ENCODE measurements around the gene FBXW8.

Gene FBXW8

GRCh38 chr12:117037289-117038022 lies 126.7 kb downstream of the FBXW8 start:
- no peak overlapping the region for H3K4me2 ChIP-seq (ENCODE audit: low read length)
- no peak overlapping the region for H3K27ac ChIP-seq (ENCODE audit: low read depth, low read length)
- peaks cover 13% of the 10 kb centered on the region for H3K27me3 ChIP-seq (ENCODE audit: control insufficient read depth, low read length)
- no peaks in the 10 kb centered on the region for H3K9me2 ChIP-seq (replicated peaks; ENCODE audit: control insufficient read depth, low read length)
- peaks cover 5% of the 10 kb centered on the region for H3K4me1 ChIP-seq (ENCODE audit: control insufficient read depth, low read length)
- TF ChIP-seq CTCF (IDR thresholded peaks at IDR 0.05; ENCODE audit: low read depth, low read length, poor library complexity, severe bottlenecking), result no peak
- no peak for TF ChIP-seq EZH2phosphoT487 (IDR thresholded peaks at IDR 0.05; ENCODE audit: borderline replicate concordance, low read length)
- H3K36me3 ChIP-seq (ENCODE audit: control insufficient read depth, low read length), result no peaks in the 10 kb centered on the region
- H4K20me1 ChIP-seq (ENCODE audit: control insufficient read depth, insufficient read depth, low read depth, low read length), result no peaks in the 10 kb centered on the region
- no peaks in the 10 kb centered on the region for H3F3A ChIP-seq (ENCODE audit: control insufficient read depth, insufficient read depth)
- no peaks in the 10 kb centered on the region for H3K79me2 ChIP-seq (ENCODE audit: control insufficient read depth, low read length)
- H3K4me3 ChIP-seq (ENCODE audit: low read length), result no peak overlapping the region
- H3K9me3 ChIP-seq (ENCODE audit: control insufficient read depth, insufficient read depth, low read length), result no peaks in the 10 kb centered on the region

- Histone ChIP-seq H3F3A (ENCODE audit: control insufficient read depth, insufficient read depth) (no peaks in the 10 kb centered on the region), H3K79me2 (ENCODE audit: control insufficient read depth, low read length) (no peaks in the 10 kb centered on the region), H3K4me2 (ENCODE audit: low read length) (no peak overlapping the region), H3K27me3 (ENCODE audit: control insufficient read depth, low read length) (peaks cover 7% of the 10 kb centered on the region; the same call in 1 of the 2 replicates), H3K9me3 (ENCODE audit: control insufficient read depth, insufficient read depth, low read length) (no peaks in the 10 kb centered on the region), H3K4me1 (ENCODE audit: control insufficient read depth, low read length) (no peaks in the 10 kb centered on the region; the same call in 1 of the 2 replicates), H4K20me1 (ENCODE audit: control insufficient read depth, insufficient read depth, low read depth, low read length) (no peaks in the 10 kb centered on the region), H3K4me3 (ENCODE audit: low read length) (no peak overlapping the region), H3K9me2 (replicated peaks; ENCODE audit: control insufficient read depth, low read length) (no peaks in the 10 kb centered on the region), H3K36me3 (ENCODE audit: control insufficient read depth, low read length) (no peaks in the 10 kb centered on the region), H3K27ac (ENCODE audit: low read depth, low read length) (no peak overlapping the region)
- no peak for TF ChIP-seq CTCF (IDR thresholded peaks at IDR 0.05; ENCODE audit: low read depth, low read length, poor library complexity, severe bottlenecking)
Measured at GRCh38 chr12:117038023-117038680, 127.4 kb downstream of the FBXW8 start.

GRCh38 chr12:117038919-117039318 lies 128.2 kb downstream of the FBXW8 start:
- Histone ChIP-seq H4K20me1 (ENCODE audit: control insufficient read depth, insufficient read depth, low read depth, low read length) (no peaks in the 10 kb centered on the region), H3K4me2 (ENCODE audit: low read length) (no peak overlapping the region), H3K4me1 (ENCODE audit: control insufficient read depth, low read length) (no peaks in the 10 kb centered on the region)

More at GRCh38 chr12:117038919-117039318, 128.2 kb downstream of the FBXW8 start:
- Histone ChIP-seq H3K9me3 (ENCODE audit: control insufficient read depth, insufficient read depth, low read length) (no peaks in the 10 kb centered on the region), H3K79me2 (ENCODE audit: control insufficient read depth, low read length) (no peaks in the 10 kb centered on the region), H3K4me3 (ENCODE audit: low read length) (no peak overlapping the region), H3K27ac (ENCODE audit: low read depth, low read length) (no peak overlapping the region), H3K36me3 (ENCODE audit: control insufficient read depth, low read length) (no peaks in the 10 kb centered on the region), H3K9me2 (replicated peaks; ENCODE audit: control insufficient read depth, low read length) (no peaks in the 10 kb centered on the region), H3K27me3 (ENCODE audit: control insufficient read depth, low read length) (peaks cover 5% of the 10 kb centered on the region; the same call in 1 of the 2 replicates), H3F3A (ENCODE audit: control insufficient read depth, insufficient read depth) (no peaks in the 10 kb centered on the region)
- TF ChIP-seq CTCF (IDR thresholded peaks at IDR 0.05; ENCODE audit: low read depth, low read length, poor library complexity, severe bottlenecking) (no peak), EZH2phosphoT487 (IDR thresholded peaks at IDR 0.05; ENCODE audit: borderline replicate concordance, low read length) (no peak)
